ENCODE data around the gene LRRC7.

- TF ChIP-seq YY1 (IDR thresholded peaks at IDR 0.05; ENCODE audit: insufficient read depth, insufficient read length) = no peak
- TF ChIP-seq ZNF274 (IDR thresholded peaks at IDR 0.05; ENCODE audit: low read depth, low read length) = no peak
Observed at GRCh38 chr1:70140894-70141293, 573.2 kb downstream of the LRRC7 start.
